Stimulated activated CD4-positive, alpha-beta T cell treated with anti-CD3 and anti-CD28 coated beads, Interleukin-12 subunit alpha, Interleukin-12 subunit beta, amount 100 ng/mL, for 48 hours (primary cell): ENCODE results near the gene NAB1.
A peak's percentile ranks its signal among the peaks of the same experiment; 100 is the strongest.
"Not testable (repeated sequence)": the region's sequence is repeated elsewhere in the genome, so short reads cannot be mapped to it uniquely, and the experiment has no call there.

Experiments
- DNase-seq, 3 donors: peaks; one replicate each; pipeline ENCODE4 v3.0.0-alpha.2; 2020; ENCODE audit warnings: low read depth in 2 of 3, low spot score in 1 of 3

The NAB1 gene

DNA sequence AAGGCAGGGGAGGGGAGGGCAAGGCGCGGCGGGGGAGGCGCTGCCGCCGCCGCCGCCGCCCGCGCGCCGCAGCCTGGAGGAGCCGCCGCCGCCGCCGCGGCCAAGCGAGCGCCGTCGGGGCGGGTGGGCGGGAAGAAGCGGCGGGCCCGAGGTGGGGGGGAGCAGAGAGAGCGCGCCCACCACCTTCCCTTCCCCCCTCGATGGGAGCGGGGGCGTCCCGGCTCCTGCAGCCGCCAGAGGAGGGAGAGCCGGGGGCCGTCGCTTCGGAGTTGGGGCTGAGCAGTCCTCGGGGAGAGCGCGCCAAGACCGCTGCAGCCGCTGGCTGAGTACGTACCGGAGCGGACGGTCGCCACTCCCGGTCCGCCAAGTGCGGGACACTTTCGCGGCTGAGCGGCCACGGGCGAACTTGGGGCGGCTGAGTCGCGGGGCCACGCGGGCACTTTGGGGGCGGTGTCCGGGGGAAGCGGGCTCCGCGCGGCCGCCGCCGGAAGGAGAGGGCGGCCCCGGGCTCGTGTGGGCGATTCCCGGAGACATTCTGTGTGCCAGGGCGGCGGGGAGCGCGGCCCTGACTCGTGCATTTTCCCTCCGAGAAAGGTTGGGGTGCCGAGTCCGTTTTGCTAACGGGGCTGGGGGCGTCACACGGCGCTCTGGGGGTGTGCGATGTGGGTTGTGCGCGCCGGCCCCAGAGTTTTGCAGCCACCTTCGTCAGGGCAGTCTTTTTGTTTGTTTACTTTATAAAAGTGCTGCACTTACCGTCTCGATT, at the start of gene NAB1:
Gene NAB1 (plus strand): TSS at position 49 of the 763 bp plus-strand sequence. CDS start 10,094 bp downstream, outside the sequence.
- DNase-seq, result peak; percentile 34 to 49 (median 41)

DNA sequence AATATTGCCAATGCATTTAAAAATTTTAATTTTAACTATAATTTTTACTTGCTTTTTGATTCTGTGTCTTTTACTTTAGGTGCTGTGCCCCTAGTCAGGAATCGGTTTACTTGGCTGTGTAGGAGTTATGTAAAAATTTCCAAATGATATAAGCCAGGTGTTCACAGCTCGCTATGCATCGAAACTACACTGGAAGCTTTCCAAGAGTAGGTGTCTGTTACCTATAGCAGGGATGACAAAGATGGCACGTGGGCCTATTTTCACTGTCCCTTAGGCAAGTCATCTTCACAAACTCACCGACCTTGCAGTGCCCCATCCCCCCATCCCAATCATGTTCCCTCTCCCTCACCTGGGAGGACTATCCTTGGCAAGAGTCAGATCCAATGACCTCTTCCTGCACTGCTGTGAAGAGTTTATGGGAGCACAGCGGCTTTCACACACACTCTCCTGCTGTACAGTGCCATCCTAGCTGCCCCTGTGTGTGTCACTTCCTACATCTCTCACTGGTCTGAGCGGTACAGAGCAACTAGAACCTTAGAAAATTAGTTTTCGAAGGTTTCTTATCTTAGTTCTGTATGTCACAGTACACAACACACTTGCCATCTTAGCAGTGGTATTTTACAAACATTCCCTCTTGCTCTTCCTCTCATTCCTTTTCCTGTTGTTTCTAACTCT, 49.2 kb upstream of the NAB1 start:
- no peak for DNase-seq

- no peak for DNase-seq
These were observed 48.4 kb upstream of the NAB1 start for GRCh38 chr2:190600293-190601103.

- DNase-seq, result no peak
These were observed 45.5 kb upstream of the NAB1 start for GRCh38 chr2:190603374-190603773.

DNA sequence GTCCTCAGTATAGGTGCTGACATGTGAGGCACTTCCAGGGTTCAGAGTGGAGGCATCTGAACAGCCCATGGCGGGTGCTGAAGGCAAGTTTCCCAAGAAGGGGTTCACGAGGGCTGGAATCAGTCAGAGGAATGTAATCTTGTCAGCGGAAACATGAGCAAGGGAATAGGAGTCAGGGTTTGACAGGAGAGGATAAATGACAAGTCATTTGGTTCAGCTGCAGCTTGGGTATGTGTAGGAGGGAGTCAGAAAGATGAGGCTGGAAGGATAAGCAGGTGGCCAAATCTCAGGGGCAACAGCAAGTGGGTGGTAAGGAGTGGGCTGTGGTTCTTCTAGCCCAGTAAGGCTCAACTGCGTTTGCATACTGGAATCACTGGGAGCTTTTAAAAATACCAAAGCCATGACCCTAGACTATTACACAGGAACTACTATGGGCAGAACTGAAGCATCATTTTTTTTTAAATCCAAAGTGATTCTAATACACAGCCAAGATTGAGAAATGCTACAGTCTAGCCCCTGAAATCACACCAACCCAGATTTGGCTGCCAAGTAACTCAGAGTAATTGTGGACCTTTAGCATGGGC, 41.8 kb upstream of the NAB1 start:
- DNase-seq, result no peak

GRCh38 chr2:190607657-190608357, 41.1 kb upstream of the NAB1 start:
- no peak for DNase-seq

DNA sequence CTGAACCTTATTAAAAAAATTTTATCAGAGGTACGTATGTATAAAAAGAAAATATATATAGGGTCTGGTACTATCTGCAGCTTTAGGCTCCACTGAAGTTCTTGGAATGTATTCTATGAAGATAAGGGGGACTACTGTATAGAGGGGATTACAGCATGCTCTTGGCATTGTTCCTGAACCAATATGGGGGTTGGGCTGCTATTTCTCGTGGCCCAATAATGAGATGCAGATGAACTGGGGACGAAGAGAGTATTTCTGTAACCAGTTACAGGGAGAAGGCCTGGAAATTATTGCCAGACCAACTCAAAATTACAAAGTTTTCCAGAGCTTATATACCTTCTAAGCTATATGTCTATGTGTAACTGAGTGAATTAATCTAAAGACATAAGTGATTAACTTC, 40.0 kb upstream of the NAB1 start:
- DNase-seq, result not testable (repeated sequence)

DNA sequence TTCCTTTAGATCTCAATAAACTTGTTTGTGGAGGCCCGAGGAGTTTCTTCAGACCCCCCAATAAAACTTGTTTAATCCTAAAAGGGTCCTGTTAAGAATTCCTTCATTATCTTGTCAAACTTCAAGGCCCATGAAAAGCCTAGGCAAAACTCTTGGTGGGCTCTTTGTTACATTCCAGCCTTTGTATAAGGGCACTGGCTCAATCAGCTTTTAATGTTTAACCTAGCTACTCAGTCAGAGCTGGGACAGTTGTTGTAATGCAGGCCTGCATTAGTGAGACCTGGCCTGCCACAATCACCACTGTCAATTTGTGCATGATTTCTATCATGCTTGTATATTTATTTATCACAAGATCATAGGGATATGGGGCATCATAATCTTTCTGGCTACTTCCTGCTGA, 39.5 kb upstream of the NAB1 start:
- DNase-seq, result not testable (repeated sequence)

DNA sequence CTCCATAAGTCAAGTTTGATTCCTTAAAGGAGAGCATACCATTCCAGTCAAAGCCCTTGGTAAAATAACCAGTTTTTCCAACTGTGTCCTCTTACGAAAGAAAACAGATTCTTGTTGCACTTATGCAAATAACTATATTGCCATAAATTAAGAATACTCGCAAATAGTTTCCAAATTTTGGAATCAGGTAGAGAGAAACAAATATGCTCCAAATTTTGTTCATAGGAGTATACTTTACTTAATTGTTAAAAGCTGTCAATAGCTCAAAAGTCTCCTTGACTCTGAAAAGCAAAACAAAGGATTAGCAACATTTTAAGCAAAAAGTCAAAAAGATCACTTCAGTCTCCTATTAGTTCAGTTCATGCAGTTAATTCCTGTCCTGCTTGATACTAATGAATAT, 38.4 kb upstream of the NAB1 start:
- not testable (repeated sequence) for DNase-seq

DNA sequence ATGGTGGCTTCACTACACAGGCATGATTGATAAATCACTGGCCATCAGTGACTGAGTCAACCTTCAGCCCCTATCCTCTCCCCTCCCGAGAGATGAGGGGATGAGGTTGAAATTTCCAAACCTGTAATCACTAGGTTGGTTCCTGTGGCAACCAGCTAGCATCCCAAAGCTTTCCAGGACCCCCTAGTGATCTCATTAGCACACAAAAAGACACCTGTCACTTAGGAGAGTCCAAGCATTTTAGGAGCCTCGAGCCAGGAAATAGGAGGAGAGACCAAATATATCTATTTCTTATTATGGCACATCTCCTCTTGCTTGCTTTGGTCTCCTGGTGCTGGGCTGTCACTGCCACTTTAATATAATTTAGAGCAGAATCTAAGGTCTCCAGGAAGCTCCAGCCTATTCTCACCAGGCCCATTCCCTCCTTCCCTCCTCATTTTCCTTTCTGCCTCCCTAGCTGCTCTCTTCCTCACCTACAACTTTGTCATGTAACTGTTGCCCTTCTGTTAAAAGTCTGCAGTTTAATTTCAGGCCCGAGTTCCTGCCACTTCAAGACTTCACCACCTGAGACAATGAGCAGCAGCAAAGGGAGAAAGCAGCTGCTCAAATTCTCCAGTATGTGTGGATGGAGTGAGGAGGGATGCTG, 33.2 kb upstream of the NAB1 start:
- DNase-seq, result no peak

- DNase-seq, result no peak
These were observed 30.9 kb upstream of the NAB1 start for GRCh38 chr2:190618030-190618429.

DNA sequence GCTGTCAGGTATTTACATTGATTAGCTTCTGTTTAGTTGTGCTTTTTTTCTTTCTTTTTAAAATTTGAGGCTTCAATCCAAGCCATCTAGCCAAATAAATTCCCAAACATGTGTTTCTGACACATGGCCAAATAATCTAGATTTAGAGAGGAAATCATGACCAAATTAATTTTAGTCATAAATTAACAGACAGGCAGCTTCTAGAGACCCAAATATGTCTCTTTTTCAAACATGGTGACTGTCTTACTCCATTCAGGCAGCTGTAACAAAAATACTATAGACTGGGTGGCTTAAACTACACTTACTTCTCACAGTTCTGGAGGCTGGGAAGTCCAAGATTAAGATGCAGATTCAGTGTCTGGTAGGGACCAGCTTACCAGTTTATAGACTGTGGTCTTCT, 23.2 kb upstream of the NAB1 start:
- no peak for DNase-seq

GRCh38 chr2:190626641-190627210, 22.2 kb upstream of the NAB1 start:
- DNase-seq, result no peak

DNA sequence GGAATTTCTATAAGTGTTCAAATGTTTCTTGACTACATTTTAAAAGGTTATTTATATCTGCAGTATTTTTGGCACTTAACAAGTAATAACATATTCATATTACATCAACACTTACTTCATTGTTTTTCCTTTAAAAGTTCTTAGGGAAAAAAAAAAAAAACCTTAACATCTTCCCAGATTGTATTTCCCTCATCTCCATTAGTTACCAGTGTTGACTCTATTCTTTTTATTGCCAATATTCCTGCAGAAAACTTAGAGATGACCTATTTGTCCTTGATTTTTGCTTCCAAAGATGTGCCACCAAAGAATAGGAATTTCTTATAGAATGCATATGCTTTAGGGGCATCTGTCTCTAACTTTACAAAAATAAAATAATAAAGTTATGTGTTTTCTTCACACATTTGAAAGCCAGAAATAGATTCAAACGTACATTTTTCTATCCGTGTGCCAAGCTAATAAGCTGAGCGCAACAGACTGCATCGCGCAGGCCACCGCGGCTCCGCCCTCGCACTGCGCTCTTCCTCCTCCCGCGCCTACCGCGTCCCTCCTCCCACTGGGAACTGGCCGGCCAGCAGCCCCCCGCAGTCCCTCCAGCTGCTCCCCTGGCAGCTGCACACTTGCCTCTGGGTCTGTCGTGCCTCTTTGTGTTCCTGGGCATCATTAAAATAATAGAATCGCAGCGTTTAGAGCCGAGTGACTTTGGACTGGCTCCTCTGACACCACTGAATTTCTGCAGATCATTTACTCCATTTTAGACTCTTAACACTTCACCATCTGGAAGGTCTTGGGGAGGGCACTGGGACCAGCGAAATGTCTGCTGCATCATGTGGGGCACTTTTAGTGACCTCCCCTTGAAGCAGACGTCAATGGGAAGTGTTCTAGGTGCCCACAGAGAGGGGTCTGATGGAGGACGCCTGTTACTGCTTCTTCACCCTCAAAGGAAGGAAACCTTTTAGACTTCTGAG, 21.2 kb upstream of the NAB1 start:
- no peak for DNase-seq

DNA sequence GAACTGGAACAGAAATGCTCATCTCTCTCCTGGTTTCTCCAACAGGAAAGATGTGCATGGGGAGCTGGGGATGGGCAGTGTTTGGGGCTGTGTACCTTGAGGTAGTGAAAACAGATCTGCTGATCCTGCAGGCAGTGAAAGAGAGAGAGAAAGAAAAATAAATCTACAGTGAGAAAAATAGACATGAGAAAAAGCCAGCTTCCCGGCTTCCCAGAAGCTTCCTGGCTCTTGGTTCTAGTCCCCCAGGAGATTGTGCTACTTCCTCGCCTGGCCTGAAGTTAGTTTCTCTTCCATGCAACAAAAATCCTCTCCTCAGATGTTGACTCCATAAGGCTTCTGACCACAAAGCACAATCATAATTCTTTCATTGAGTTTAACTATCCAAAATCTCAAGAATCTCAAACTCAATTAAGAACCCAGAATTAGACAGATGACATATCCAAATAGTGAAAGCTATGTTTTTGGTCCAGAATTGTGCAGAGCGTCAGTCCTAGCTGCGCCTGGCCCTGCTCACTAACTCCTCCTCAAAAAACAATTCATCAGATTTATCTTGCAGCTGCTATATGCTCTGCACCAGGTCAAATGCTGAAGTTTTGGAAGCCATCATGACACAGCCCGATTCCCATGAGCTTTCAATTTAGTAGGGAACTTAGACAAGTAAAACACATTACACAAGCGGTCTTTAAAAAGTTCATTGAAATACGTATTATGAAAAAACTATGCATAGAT, 20.1 kb upstream of the NAB1 start:
- no peak for DNase-seq

DNA sequence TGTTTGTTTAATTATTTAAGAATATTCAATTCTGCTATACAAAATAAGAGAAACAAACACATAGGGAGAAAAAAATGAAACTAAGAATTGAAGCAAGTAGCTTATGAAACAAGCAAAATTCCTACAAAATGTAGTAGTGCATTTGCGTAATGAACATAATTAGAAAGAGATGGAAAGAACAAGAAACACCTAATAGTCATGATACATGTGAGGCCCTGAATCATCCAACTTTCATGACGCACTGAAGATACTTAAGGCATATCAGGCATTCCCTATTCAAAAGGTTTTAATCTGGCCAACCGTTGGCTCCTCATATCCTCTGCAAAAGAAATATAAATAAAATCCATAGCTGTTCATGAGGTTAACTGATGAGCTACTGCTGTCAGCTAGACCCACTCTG, 14.5 kb upstream of the NAB1 start:
- no peak for DNase-seq

GRCh38 chr2:190635781-190636180, 13.1 kb upstream of the NAB1 start:
- no peak for DNase-seq

GRCh38 chr2:190636361-190636760, 12.5 kb upstream of the NAB1 start:
- no peak for DNase-seq
